ENCODE measurements around the gene PTPN5. TPM values are rescaled to one million over a fixed set of nuclear protein-coding genes. Genes with fewer than 3 reads are reported as not detected.
A peak's percentile ranks its signal among the peaks of the same experiment; 100 is the strongest.

PTPN5 gene
- total and polyA plus RNA-seq, 2 experiments from 2014 or later = 1.1 to 1.6 TPM

GRCh38 chr11:18727479-18728236 lies 63.9 kb downstream of the PTPN5 start:
- peak; percentile 44 to 65 for DNase-seq (ENCODE audit: low read depth in 1 of 2, low spot score in 1 of 2)
- Histone ChIP-seq H3K4me3 (no peak overlapping the region), H3K36me3 (no peaks in the 10 kb centered on the region), H3K9me3 (ENCODE audit: low read depth) (no peaks in the 10 kb centered on the region), H3K27ac (no peak overlapping the region), H3K27me3 (no peaks in the 10 kb centered on the region), H3K4me1 (ENCODE audit: low read depth) (no peaks in the 10 kb centered on the region)
- peak; percentile 87 for TF ChIP-seq CTCF (IDR thresholded peaks at IDR 0.05; ENCODE audit: low read depth, low read length)

GRCh38 chr11:18726040-18726439 lies 65.6 kb downstream of the PTPN5 start, which contains the start of gene IGSF22:
Gene IGSF22 (minus strand): TSS chr11:18726188. CDS start chr11:18724236, 1,952 bp downstream.
- Histone ChIP-seq H3K4me3 (no peak within 1 kb of the TSS), H3K4me1 (ENCODE audit: low read depth) (no peaks in the 10 kb centered on the region), H3K27me3 (no peaks in the 10 kb centered on the region), H3K9me3 (ENCODE audit: low read depth) (no peaks in the 10 kb centered on the region), H3K27ac (no peak within 1 kb of the TSS), H3K36me3 (no peaks in the 10 kb centered on the region)
- DNase-seq (ENCODE audit: low read depth in 1 of 2, low spot score in 1 of 2) = no peak
- no peak for TF ChIP-seq CTCF (IDR thresholded peaks at IDR 0.05; ENCODE audit: low read depth, low read length)

GRCh38 chr11:18723991-18724390 lies 67.6 kb downstream of the PTPN5 start:
- TF ChIP-seq CTCF (IDR thresholded peaks at IDR 0.05; ENCODE audit: low read depth, low read length) = no peak

GRCh38 chr11:18722293-18722637 lies 69.3 kb downstream of the PTPN5 start:
- no peaks in the 10 kb centered on the region for H3K9me3 ChIP-seq (ENCODE audit: low read depth)
- no peak for TF ChIP-seq CTCF (IDR thresholded peaks at IDR 0.05; ENCODE audit: low read depth, low read length)
- no peak overlapping the region for H3K27ac ChIP-seq
- no peaks in the 10 kb centered on the region for H3K36me3 ChIP-seq
- H3K27me3 ChIP-seq = no peaks in the 10 kb centered on the region
- no peaks in the 10 kb centered on the region for H3K4me1 ChIP-seq (ENCODE audit: low read depth)
- no peak for DNase-seq (ENCODE audit: low read depth in 1 of 2, low spot score in 1 of 2)
- H3K4me3 ChIP-seq = no peak overlapping the region

More at GRCh38 chr11:18723991-18724390, 67.6 kb downstream of the PTPN5 start:
- Histone ChIP-seq H3K27me3 (no peaks in the 10 kb centered on the region), H3K36me3 (no peaks in the 10 kb centered on the region), H3K4me1 (ENCODE audit: low read depth) (no peaks in the 10 kb centered on the region), H3K27ac (no peak overlapping the region), H3K4me3 (no peak overlapping the region), H3K9me3 (ENCODE audit: low read depth) (no peaks in the 10 kb centered on the region)
- DNase-seq (ENCODE audit: low read depth in 1 of 2, low spot score in 1 of 2) = no peak

- Histone ChIP-seq H3K27ac (no peak overlapping the region), H3K27me3 (no peaks in the 10 kb centered on the region), H3K9me3 (ENCODE audit: low read depth) (no peaks in the 10 kb centered on the region), H3K36me3 (no peaks in the 10 kb centered on the region), H3K4me1 (ENCODE audit: low read depth) (no peaks in the 10 kb centered on the region), H3K4me3 (peak overlapping the region; percentile 37)
- DNase-seq (ENCODE audit: low read depth in 1 of 2, low spot score in 1 of 2) = peak; percentile 57 to 62
- TF ChIP-seq CTCF (IDR thresholded peaks at IDR 0.05; ENCODE audit: low read depth, low read length) = peak; percentile 86
Measured at GRCh38 chr11:18721561-18722292, 69.9 kb downstream of the PTPN5 start.

Data from cardiac muscle cell (in vitro differentiated cells and primary cell).